ENCODE data around the gene RHOB. TPM values are rescaled to one million over a fixed set of nuclear protein-coding genes. Genes with fewer than 3 reads are reported as not detected.
A peak's percentile ranks its signal among the peaks of the same experiment; 100 is the strongest.

RHOB gene
- total RNA-seq, 1 experiment from 2014 or later: 399 TPM

- H3K27ac ChIP-seq: peak overlapping the region; percentile 87
- H3K36me3 ChIP-seq: no peaks in the 10 kb centered on the region
- H3K4me1 ChIP-seq (replicated peaks): peaks cover 21% of the 10 kb centered on the region
- H3K27me3 ChIP-seq (replicated peaks): no peaks in the 10 kb centered on the region
- DNase-seq (ENCODE audit: low read depth in 1 of 2, low spot score in 2 of 2): peak in 1 of 2 experiments; percentile 86
- no peaks in the 10 kb centered on the region for H3K9me3 ChIP-seq (replicated peaks)
- peak overlapping the region; percentile 26 for H3K4me3 ChIP-seq
These were observed 8.3 kb upstream of the RHOB start for GRCh38 chr2:20438334-20439192.

GRCh38 chr2:20439193-20439475, 7.7 kb upstream of the RHOB start:
- H3K4me3 ChIP-seq: peak overlapping the region; percentile 26
- H3K27ac ChIP-seq: peak overlapping the region; percentile 87

GRCh38 chr2:20439503-20439902, 7.4 kb upstream of the RHOB start:
- peak in 1 of 2 experiments; percentile 22 for DNase-seq (ENCODE audit: low read depth in 1 of 2, low spot score in 2 of 2)
- Histone ChIP-seq H3K27ac (peak overlapping the region; percentile 87), H3K9me3 (replicated peaks) (no peaks in the 10 kb centered on the region), H3K36me3 (no peaks in the 10 kb centered on the region), H3K27me3 (replicated peaks) (no peaks in the 10 kb centered on the region), H3K4me3 (no peak overlapping the region), H3K4me1 (replicated peaks) (peaks cover 27% of the 10 kb centered on the region)

More at GRCh38 chr2:20439193-20439475, 7.7 kb upstream of the RHOB start:
- no peaks in the 10 kb centered on the region for H3K36me3 ChIP-seq
- H3K27me3 ChIP-seq (replicated peaks): no peaks in the 10 kb centered on the region
- H3K4me1 ChIP-seq (replicated peaks): peaks cover 27% of the 10 kb centered on the region
- no peaks in the 10 kb centered on the region for H3K9me3 ChIP-seq (replicated peaks)
- no peak for DNase-seq (ENCODE audit: low read depth in 1 of 2, low spot score in 2 of 2)

- Histone ChIP-seq H3K4me3 (no peak overlapping the region), H3K4me1 (replicated peaks) (peaks cover 32% of the 10 kb centered on the region), H3K9me3 (replicated peaks) (no peaks in the 10 kb centered on the region), H3K27me3 (replicated peaks) (no peaks in the 10 kb centered on the region), H3K27ac (no peak overlapping the region), H3K36me3 (no peaks in the 10 kb centered on the region)
- peak in 1 of 2 experiments; percentile 15 for DNase-seq (ENCODE audit: low read depth in 1 of 2, low spot score in 2 of 2)
These were observed 6.8 kb upstream of the RHOB start for GRCh38 chr2:20440001-20440560.

- Histone ChIP-seq H3K27me3 (replicated peaks) (no peaks in the 10 kb centered on the region), H3K36me3 (peaks cover 14% of the 10 kb centered on the region), H3K27ac (no peak overlapping the region), H3K4me3 (no peak overlapping the region), H3K9me3 (replicated peaks) (no peaks in the 10 kb centered on the region), H3K4me1 (replicated peaks) (peaks cover 31% of the 10 kb centered on the region)
- peak; percentile 47 to 82 for DNase-seq (ENCODE audit: low read depth in 1 of 2, low spot score in 2 of 2)
These were observed 3.5 kb upstream of the RHOB start for GRCh38 chr2:20443276-20443920.

GRCh38 chr2:20444101-20444992, 2.5 kb upstream of the RHOB start:
- no peaks in the 10 kb centered on the region for H3K27me3 ChIP-seq (replicated peaks)
- no peak overlapping the region for H3K4me3 ChIP-seq
- H3K36me3 ChIP-seq: peaks cover 24% of the 10 kb centered on the region
- DNase-seq (ENCODE audit: low read depth in 1 of 2, low spot score in 2 of 2): peak in 1 of 2 experiments; percentile 65
- H3K9me3 ChIP-seq (replicated peaks): no peaks in the 10 kb centered on the region
- H3K27ac ChIP-seq: no peak overlapping the region
- peaks cover 30% of the 10 kb centered on the region for H3K4me1 ChIP-seq (replicated peaks)

- Histone ChIP-seq H3K9me3 (replicated peaks) (no peaks in the 10 kb centered on the region), H3K27ac (no peak overlapping the region)
These were observed 1.6 kb upstream of the RHOB start for GRCh38 chr2:20444993-20445910.

GRCh38 chr2:20446255-20446916, 488 bp upstream of the RHOB start:
- Histone ChIP-seq H3K4me1 (replicated peaks) (peaks cover 46% of the 10 kb centered on the region), H3K36me3 (peaks cover 28% of the 10 kb centered on the region), H3K27ac (peak overlapping the region; percentile 96), H3K9me3 (replicated peaks) (no peaks in the 10 kb centered on the region), H3K27me3 (replicated peaks) (peaks cover 6% of the 10 kb centered on the region; the same call in 1 of the 2 replicates), H3K4me3 (peak overlapping the region; percentile 67)
- DNase-seq (ENCODE audit: low read depth in 1 of 2, low spot score in 2 of 2): no peak

More at GRCh38 chr2:20444993-20445910, 1.6 kb upstream of the RHOB start:
- no peak for DNase-seq (ENCODE audit: low read depth in 1 of 2, low spot score in 2 of 2)
- peaks cover 6% of the 10 kb centered on the region; the same call in 1 of the 2 replicates for H3K27me3 ChIP-seq (replicated peaks)
- no peak overlapping the region for H3K4me3 ChIP-seq
- peaks cover 28% of the 10 kb centered on the region for H3K36me3 ChIP-seq
- peaks cover 35% of the 10 kb centered on the region for H3K4me1 ChIP-seq (replicated peaks)

- Histone ChIP-seq H3K27me3 (replicated peaks) (peaks cover 6% of the 10 kb centered on the region; the same call in 1 of the 2 replicates), H3K4me3 (peak overlapping the region; percentile 67), H3K27ac (peak overlapping the region; percentile 96), H3K36me3 (peaks cover 28% of the 10 kb centered on the region), H3K4me1 (replicated peaks) (peaks cover 48% of the 10 kb centered on the region), H3K9me3 (replicated peaks) (no peaks in the 10 kb centered on the region)
- peak in 1 of 2 experiments; percentile 60 for DNase-seq (ENCODE audit: low read depth in 1 of 2, low spot score in 2 of 2)
These were observed 767 bp downstream of the RHOB start for GRCh38 chr2:20447437-20448245.

- peaks cover 46% of the 10 kb centered on the region for H3K4me1 ChIP-seq (replicated peaks)
- peak overlapping the region; percentile 67 for H3K4me3 ChIP-seq
- H3K36me3 ChIP-seq: peaks cover 28% of the 10 kb centered on the region
- no peaks in the 10 kb centered on the region for H3K9me3 ChIP-seq (replicated peaks)
- peak overlapping the region; percentile 96 for H3K27ac ChIP-seq
- H3K27me3 ChIP-seq (replicated peaks): peaks cover 6% of the 10 kb centered on the region; the same call in 1 of the 2 replicates
- peak in 1 of 2 experiments; percentile 46 for DNase-seq (ENCODE audit: low read depth in 1 of 2, low spot score in 2 of 2)
These were observed 1.5 kb downstream of the RHOB start for GRCh38 chr2:20448246-20448976.

GRCh38 chr2:20448977-20449306, 2.1 kb downstream of the RHOB start:
- Histone ChIP-seq H3K9me3 (replicated peaks) (no peaks in the 10 kb centered on the region), H3K4me1 (replicated peaks) (peaks cover 41% of the 10 kb centered on the region), H3K4me3 (peak overlapping the region; percentile 67), H3K27ac (no peak overlapping the region), H3K36me3 (peaks cover 28% of the 10 kb centered on the region), H3K27me3 (replicated peaks) (peaks cover 6% of the 10 kb centered on the region; the same call in 1 of the 2 replicates)
- DNase-seq (ENCODE audit: low read depth in 1 of 2, low spot score in 2 of 2): peak in 1 of 2 experiments; percentile 23
